ENCODE measurements around the gene AFF3.
"Not testable (repeated sequence)": the region's sequence is repeated elsewhere in the genome, so short reads cannot be mapped to it uniquely, and the experiment has no call there.

AFF3 gene

DNA sequence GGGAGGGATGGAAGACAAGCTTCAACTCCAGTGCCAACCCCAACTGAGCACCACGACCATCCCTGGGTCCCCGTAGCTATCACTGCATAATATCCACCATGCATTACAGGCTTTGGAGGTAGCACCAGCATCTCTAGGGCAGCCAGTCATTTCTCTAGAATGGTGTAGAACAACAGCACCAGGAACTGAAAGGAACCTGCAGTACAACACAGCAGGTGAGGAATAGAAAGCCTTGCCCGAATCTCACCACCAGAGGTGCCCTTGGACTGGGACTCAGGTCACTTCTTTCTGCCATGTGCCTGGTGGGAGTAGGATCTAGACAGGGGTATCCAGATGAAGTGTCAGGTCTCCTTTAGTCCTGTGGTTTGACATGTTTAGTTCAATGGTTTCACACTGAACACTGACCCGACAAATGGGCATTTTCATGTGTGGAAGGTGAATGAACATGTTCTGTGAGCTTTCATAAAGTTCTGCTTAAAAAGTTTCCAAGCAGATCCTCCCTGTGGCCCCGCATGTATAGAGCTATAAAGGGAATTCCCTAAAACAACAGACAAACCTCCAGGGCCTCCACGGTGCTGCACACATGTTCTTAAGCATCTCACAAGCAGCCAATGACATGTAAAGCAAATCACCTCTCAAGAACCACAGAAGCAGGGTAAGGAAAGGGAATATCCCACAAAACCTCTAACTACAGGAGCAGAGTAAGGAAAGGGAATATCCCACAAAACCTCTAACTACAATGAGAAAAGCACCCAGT is 208.3 kb downstream of the AFF3 start:
- no peak for DNase-seq (ENCODE audit: low read depth, low spot score)

DNA sequence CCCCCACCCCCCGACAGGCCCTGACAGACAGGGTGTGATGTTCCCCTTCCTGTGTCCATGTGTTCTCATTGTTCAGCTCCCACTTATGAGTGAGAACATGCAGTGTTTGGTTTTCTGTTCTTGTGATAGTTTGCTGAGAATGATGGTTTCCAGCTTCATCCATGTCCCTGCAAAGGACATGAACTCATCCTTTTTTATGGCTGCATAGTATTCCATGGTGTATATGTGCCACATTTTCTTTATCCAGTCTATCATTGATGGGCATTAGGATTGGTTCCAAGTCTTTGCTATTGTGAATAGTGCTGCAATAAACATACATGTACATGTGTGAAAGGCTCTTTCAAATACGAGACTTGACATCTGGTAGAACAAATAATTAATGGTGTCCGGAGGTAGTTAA is 208.9 kb downstream of the AFF3 start:
- DNase-seq (ENCODE audit: low read depth, low spot score) = not testable (repeated sequence)

DNA sequence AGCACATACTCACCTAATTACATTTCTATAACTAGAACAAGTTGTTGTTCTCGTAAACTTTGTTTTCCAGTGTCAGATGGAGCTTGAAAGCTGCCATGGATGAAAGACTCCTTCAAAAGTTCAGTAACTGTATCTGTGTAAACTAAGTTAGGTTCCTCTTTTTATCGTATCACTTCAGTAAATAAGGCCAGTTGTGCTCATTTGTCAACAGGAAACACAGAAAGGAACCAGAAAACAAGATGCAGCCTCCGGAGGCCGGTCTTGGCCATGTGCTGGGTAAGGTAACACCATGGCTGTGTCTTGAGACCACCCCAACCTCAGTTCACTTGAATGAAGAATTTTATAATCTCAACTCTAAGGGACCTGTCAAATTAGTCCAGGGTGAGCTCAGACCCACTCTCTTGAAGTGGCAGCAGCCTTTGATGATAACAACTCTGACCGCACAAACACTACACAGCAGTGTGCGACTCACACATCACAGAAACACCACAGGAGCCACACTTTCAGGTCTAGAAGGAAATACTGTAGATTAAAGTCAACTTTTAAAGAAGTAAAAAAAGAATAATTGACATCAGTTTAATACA is 213.8 kb downstream of the AFF3 start:
- DNase-seq (ENCODE audit: low read depth, low spot score) = no peak

DNA sequence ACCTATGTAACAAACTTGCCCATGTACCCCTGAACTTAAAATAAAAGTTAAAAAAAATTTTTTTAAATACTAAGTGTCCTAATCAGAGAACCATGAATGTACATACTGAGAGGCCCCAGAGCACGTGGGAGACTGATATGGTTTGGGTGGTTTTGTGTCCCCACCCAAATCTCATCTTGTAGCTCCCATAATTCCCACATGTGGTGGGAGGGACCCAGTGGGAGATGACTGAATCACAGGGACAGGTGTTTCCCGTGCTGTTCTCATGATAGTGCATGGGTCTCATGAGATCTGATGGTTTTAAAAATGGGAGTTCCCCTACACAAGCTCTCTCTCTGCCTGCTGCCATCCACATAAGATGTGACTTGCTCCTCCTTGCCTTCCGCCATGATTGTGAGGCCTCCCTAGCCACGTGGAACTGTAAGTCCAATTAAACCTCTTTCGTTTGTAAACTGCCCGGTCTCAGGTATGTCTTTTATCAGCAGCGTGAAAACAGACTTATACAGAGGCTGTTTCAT is 214.6 kb downstream of the AFF3 start:
- DNase-seq (ENCODE audit: low read depth, low spot score) = not testable (repeated sequence)

DNA sequence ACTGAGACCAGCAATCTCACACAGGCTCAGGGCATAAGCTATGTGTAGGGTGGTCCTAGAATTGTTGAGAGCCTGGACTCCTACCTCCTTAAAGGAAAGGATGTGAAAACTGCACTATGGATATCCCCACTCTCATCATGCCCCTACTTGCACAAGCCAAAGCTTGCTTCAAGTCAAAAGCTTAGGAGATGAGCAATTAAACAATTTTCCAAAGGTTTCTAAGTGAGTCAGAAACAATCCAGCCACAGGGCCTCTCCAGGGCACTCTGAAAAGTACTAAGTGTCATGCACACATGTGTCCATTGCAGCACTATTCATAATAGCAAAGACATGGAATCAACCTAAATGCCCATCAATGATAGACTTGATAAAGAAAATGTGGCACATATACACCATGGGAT is 215.4 kb downstream of the AFF3 start:
- DNase-seq (ENCODE audit: low read depth, low spot score) = no peak

DNA sequence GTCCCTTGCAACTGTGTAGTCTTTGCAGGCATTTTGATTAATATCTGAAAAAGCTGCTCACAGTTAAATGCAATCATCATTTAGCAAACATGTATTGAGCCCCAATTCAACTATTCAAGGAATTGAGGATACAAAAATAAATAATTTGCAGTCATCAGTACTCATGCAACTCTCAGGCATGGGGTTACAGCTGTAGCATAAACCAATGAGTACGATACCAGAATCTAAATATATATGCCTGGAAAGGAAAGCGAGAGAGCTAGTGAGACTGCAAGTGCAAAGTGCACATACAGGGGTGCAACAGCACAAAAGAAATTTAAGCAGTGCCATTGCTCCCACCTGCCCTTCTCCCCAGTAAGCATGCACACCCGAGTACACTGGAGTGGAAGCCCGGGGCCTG is 216.4 kb downstream of the AFF3 start:
- DNase-seq (ENCODE audit: low read depth, low spot score) = no peak

DNA sequence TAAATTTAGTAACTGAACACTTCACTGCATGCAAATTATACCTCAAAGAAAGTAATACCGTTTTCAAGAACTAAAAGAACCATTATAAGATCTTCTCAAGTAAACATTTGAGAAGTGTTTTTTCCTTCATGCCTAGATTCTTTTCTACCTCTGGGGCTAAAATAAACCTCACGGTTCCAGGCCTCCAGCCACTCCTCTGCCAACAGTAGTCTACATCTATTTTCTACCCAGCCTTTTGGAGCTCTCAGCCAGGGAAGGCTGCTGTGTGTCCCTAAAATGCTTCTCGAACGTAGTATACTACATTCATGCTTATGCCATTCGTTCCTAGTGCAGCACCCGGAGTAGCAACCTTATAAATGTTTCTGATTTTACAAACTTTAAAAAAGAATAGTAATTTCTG is 219.7 kb downstream of the AFF3 start:
- DNase-seq (ENCODE audit: low read depth, low spot score) = no peak

DNA sequence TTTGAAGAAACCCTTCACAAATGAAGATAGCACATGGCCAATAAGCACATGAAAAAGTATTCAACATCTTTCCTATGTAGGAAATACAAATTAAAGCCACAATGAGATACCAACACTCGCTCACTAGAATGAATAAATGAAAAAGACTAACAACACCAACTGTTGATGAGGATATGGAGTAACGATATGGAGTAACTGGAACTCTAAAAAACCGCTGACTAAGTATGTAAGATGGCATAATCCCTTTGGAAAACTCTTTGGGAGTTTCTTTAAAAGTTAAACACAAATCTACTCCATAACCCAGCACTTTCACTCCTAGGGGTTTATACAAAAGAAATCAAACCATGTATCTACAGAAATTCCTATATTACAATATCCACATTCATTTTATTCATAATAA is 220.5 kb downstream of the AFF3 start:
- no peak for DNase-seq (ENCODE audit: low read depth, low spot score)

DNA sequence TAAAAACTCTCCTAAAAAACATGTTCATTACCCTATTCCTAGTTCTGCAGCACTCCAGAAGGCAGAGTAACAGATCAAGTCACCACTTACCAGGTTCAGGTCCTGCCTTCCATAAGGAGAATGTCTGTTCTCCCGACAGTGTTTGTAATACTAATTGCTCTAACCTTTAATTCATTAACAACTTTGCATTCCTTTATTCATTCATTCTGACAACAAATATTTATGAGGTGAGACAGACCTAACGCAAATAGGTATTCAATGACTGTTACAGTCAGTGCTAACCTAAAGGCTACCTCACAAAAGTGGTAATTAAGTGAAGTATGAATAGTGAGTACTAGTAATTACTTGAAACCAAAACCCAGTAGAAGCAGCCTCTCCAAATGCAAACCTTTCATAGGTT is 224.0 kb downstream of the AFF3 start:
- no peak for DNase-seq (ENCODE audit: low read depth, low spot score)

DNA sequence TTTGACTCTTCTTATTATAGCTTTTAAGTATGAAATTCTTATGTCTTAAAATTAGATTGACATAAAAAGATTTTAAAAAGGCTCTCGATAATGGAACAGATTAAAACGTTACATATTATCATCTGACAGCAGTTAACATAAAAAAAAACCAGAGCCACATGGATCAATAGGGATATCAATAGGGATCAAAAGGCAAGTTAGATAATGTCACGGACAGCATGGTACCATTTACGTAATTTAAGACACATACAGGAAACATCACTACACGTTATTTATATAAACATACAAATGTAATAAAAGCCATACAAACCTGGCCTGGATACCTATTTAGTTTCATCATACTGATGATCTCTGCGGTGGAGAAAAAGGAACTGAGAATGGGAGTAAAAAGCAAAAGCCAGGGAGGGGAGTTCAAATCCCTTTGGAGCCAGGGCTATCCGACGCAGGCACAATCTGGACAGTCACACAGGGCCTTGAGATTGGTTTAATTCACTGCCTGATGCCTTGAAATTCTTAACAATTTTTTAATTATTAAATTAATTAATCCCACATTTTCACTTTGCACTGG is 227.2 kb downstream of the AFF3 start:
- no peak for DNase-seq (ENCODE audit: low read depth, low spot score)

DNA sequence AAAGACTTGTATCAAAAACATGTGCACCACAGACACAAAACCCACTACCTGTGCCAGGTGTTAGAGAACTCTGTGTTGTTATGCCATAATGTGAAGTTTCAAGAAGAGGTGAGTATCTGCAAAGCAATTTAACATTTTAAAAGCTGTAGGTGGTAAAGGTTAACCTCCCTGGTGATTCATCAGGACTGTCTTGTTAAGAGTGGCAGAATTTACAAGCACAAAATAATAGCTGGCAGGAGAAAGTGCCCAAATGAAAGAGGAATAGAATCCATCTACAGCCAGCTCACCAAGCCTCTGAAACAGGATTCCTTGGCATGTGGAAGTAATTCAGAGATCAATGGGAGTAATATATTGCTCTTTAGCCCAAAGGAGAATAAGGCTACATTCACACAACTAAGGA is 230.7 kb downstream of the AFF3 start:
- no peak for DNase-seq (ENCODE audit: low read depth, low spot score)

DNA sequence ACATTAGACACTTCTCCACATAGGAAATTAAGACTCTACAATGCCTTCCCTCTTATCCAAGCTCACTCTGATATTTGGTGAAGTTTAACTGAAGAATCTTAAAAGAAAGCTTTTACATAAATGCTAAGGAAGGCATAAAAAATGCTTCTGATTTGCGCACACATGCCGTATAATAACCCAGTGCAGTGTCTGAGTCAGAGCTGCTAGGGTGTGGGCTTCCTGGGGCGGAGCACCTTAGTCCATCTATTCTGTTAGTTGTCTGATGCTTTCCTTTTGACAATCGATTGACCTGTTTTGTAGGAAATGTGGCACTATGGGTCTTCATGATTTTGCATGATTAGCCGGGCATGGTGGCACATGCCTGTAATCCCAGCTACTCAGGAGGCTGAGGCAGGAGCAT is 231.5 kb downstream of the AFF3 start:
- no peak for DNase-seq (ENCODE audit: low read depth, low spot score)

DNA sequence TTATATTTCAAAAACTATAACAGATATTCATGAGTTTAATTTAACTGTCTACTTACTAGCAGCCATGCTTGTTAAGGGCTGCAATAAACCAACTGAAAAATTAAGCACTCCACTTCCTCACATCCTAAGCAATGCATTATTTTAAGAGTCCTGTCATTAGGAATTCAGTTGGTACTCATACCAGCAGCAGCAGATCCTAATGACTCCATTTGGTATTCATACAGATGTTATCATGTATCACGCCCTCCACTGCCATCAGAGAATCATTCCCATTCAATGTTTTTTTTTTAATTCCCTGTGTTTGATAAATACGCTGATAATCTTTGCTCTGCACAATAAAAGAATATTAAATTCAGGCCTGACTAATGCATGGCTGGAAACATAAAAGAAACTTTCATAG is 236.8 kb downstream of the AFF3 start:
- no peak for DNase-seq (ENCODE audit: low read depth, low spot score)

DNA sequence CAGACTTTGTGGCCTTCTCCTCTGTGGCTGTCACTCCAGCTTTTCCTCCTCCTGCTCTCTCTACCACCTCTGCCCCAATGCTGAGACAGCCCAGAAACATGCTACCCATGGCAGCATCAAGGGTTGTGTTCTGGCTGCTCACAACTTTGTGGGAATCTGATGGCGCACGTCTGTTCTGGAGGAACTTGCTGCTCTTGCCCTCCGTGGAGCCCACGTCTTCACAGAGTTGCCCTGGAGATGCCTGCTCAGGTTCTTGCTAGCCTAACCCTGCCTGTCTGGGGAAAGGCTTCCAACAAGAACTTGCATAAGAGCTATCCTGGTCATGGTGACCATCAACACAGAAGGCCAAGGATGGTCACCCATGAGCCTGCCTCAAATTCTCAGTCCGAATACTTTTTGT is 237.4 kb downstream of the AFF3 start:
- no peak for DNase-seq (ENCODE audit: low read depth, low spot score)

DNA sequence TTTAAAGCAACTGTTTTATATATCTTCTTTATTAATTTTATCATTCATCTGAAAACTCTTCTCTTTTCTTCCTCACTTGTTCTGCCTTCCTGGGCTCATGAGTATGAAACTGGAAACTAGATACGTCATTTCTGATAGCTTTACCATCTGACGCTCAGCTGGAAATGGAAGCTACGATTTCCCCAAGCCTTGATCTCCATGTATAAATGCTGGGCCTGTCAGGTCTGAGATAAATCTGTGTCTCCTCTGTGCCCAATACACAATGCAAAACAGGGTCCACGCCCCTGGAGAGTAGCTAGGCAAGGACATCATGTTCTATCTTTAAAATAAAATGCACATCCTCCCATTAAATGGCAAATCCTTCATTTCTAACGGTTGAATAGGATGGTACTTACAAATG is 238.4 kb downstream of the AFF3 start:
- DNase-seq (ENCODE audit: low read depth, low spot score) = no peak

DNA sequence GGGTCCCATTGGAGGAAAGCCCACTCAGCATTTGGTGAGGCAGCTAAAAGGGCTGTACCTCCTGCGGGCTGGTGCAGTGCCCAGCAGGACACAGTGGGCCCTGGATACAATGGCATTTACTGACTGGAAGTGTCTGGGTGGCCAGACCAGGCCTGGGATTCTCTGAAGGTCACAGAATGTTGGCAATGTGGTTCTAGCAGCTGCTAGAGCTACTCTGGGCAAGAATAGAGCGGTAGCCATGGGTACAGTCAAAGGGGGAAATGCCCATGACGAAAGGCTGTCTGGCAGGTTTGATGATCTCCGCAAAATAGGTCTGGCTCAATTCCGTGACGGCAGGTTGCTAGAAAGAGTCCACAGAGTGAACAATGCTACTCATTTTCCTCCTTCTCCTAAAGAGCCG is 241.8 kb downstream of the AFF3 start:
- DNase-seq (ENCODE audit: low read depth, low spot score) = no peak

DNA sequence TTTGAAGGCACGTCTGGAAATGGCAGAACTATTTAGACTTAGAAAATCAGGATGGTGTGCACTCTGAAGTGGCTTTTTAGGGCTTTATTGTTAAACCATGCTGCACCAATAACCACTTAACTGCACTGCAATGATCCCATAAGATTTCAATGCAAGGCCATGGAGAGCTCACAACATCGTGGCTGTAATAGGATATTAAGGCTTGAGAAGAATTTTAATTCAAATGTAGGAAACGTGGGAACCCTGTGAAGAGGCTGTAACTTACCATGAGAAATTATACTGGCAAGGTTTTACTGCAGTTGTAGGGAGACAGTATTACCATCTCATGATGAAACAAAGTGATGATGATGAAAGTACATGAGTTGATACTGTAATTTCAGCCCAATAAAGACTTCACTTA is 242.5 kb downstream of the AFF3 start:
- DNase-seq (ENCODE audit: low read depth, low spot score) = no peak

DNA sequence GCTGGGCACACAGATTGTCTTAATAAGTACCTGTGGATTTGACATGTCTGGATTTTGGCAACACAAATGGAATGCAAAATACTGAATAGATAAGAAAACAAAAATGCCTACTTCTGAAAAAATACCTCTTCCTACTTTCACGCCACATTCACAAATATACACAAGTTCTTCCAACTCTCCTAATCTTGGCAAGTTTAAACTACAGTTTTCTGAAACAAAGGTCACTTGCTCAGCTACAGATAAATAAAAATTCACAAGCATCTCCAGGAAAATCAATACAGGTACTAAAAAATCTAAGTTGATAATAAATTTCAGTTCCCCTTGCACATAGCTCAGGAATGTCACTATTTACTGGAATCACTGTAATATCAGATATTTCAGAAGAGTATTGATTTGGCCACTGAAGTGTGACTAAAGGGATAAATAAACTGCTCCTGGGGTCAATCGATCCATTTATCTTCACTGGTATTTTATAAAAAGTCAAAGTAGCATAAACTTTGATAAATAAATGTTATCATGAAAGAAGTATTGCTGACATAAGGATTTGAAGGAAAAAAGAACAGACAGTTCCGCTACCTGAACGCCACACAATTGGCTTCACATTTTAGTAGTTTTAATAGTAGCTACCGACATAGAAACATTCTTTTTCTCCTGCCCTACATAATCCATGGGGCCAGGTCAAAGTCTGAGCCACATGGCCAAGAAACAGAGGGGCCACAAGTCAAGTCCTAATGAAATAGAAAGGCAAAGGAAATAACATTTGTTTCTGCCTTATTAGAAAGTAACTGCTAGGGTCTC is 243.1 kb downstream of the AFF3 start:
- no peak for DNase-seq (ENCODE audit: low read depth, low spot score)

DNA sequence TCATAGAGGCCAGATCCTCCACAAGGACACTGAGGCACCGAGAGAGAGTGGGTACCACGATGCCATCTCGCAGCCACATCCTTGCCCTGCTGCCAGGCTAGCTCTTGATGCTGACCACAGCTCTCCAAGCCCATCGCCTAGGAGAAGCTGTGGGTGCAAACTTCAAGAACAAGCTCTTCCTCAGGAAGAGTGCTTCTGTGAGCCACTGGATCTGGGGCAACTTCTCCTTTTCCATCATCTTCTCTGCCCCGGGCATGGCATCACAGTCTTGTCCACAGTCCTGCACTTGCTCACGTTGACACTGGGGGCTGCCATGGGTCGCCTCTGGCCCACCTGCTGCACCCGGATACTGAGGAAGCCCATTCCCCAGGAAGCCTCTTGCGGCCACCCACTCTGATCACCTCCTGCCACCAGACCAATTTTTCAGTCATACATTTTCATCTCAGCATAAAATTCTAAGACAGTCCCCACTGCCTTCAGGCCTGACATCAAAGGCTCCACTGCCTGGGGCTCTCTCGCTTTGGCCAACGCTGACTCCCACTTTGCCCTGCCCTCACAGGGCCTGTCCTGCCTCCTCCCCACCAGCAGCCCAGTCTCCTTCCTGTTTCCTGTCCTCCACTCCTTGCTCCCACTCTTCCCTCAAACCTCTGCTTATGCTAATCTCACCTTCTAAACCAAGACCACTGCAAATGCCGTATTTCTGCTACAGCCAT is 243.9 kb downstream of the AFF3 start:
- no peak for DNase-seq (ENCODE audit: low read depth, low spot score)

DNA sequence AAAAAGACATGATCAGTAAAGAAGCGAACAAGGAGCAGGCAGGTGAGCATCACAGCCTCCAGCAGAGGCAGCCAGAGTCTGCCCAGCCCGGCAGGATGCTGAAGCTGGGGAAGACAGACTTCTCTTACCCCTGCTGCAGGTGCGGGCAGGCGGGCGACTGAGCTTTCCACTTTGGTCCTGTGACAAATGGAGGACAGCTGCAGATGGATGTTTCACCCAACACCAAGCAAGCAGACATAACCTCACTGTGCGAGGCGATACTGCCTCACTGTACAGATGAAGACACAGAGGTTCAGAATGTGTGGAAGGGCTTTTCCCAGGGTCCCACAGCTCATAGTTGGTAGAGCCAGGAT is 251.0 kb downstream of the AFF3 start:
- DNase-seq (ENCODE audit: low read depth, low spot score) = no peak

DNA sequence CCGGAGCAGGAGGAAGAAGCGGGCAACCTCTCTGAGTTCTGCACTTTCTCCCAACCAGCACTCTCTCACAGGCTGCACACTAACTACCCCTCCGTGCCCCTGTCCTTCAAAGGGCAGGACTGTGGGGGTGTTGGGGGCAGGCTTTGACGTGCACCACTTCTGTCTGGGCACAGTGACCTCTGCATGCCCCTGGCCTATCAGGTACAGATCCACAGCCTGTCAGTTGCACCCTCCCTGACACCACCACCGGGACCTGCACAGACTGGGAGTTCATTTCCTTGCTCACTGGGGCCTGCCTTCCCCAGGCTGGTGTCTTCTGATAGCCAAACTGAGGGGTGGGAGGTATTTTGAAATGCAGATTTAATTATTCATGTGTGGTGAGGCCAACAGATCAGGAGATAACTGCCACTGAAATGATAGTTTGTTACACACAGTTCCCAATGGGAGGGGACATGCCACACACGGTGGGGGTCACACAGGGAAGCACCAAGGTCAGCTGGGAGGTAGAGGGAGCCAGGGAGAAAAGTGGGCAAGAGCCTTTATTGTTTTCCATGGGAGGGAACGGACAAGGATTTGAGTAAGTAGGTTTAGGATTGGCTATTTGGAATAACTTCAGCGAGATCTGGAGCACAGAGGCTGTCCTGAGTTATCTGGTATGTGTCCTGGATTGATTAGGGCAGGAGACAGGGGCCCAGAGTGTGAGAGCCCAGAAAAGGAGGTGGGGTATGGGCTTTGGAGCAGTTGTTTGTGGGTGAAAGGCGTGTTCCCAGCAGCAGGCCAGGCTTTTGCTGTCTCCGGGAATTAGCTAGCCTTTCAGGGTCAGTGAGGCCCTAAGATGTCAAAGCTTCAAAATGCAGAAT is 251.6 kb downstream of the AFF3 start:
- DNase-seq (ENCODE audit: low read depth, low spot score) = no peak
